Activated T-helper 17 cell treated with anti-CD3 and anti-CD28 coated beads, Interleukin-2, amount 50 U/mL, for 72 hours (primary cell): Measurements from ENCODE around the gene TEX36. TPM values are rescaled to one million over a fixed set of nuclear protein-coding genes. Genes with fewer than 3 reads are reported as not detected.
"Not testable (repeated sequence)": the region's sequence is repeated elsewhere in the genome, so short reads cannot be mapped to it uniquely, and the experiment has no call there.

ENCODE experiments used
- ATAC-seq: fragments of 150-1000 bp; cut with Tn5 transposase; replicated peaks from 2 replicates; pipeline ENCODE4 v1.10.0; 2021; ENCODE audit warnings: mild to moderate bottlenecking, moderate library complexity
- H3K27ac Mint-ChIP-seq: one replicate; pipeline ENCODE4 v1.8.0; 2022; ENCODE audit warnings: mixed read lengths
- H3K27me3 Mint-ChIP-seq: one replicate; pipeline ENCODE4 v1.8.0; 2022; ENCODE audit warnings: mixed read lengths
- H3K36me3 Mint-ChIP-seq: one replicate; pipeline ENCODE4 v1.8.0; 2022; ENCODE audit warnings: low read depth, mild to moderate bottlenecking, mixed read lengths
- H3K4me1 Mint-ChIP-seq: one replicate; pipeline ENCODE4 v1.8.0; 2022; ENCODE audit warnings: mixed read lengths
- H3K4me3 Mint-ChIP-seq: one replicate; pipeline ENCODE4 v1.8.0; 2022; ENCODE audit warnings: mild to moderate bottlenecking, mixed read lengths
- H3K9me3 Mint-ChIP-seq: one replicate; pipeline ENCODE4 v1.8.0; 2022; ENCODE audit warnings: mixed read lengths
- total RNA-seq, 2 donors: library from RNA; stranded (reverse); gene quantifications; one replicate each; pipeline ENCODE4 v1.2.3, GENCODE V29; 2022

Gene TEX36
- total RNA-seq, 2 donors from 2014 or later = not detected

DNA sequence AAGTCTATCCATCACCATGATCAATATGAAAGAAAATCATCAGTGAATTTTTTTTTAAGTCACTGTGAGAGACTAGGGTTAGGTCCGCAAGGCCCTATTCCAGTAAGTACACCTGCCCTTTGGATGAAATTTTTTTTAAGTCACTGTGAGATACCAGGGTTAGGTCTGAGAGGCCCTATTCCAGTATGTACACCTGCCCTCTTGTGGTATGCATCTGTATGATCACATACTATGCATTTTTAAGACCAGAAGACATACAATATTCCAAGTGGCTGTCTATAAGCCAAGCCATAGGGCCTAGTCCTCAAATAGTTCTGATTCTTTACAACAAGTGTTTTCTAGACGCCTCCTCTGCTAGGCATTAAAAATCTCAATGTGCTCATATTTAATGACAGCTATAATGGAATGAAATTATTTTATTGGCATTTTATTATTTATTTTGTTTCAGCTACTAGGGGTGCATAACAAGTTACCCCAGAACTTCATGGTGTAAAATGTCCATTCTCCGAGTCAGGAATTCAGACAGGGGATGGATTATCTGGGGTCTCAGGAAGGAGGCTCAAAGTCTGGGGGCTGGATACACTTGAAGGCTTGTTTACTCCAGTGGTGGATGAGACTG, 53.1 kb downstream of the TEX36 start:
- Mint-ChIP-seq H3K27ac (no peak overlapping the region), H3K9me3 (peaks cover 4% of the 10 kb centered on the region), H3K4me3 (no peak overlapping the region), H3K4me1 (peaks cover 4% of the 10 kb centered on the region), H3K36me3 (no peaks in the 10 kb centered on the region), H3K27me3 (peaks cover 24% of the 10 kb centered on the region)
- no peak for ATAC-seq

DNA sequence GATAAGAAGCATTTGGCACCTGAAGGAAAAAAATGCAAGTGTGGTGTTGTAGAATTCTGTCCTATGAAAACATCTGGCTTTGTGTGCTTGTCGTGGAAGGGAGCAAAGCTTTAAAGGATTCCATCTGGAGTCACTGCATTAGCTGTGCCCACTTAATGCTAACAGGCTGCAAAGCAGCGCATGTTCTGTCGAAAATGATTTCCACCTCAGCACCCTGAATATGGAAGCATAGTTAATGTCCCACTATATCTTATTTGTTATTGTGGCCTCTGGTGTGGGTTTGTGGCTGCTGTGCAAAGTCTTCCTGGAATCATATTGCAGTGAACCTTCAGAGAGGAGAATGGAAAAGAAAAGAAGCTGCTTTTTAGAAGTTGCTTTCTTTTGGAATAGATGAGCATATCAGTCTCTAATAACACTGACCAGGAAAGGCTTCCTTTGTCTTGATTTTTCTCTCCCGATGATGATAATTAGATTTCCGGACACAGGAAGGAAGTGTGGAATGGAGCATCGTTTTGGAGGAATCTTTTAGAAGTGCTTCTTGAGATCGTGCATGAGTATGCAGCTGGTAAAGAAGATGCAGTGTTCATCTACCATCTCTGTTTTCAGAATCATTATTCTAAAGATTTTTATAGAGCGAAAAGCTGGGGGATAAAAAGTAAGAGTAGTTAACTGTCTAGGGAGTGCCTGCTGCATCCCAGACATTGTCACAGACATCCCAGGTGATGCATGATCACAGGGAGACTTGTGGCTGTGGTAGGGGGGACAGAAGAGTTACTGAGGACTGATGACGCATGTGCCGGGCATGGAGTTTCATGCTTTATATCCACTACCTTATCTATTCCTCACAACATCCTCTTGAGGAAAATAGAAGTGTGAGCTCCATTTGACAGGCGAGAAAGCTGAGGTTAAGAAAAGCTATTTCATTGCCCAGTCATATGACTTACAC, 54.6 kb downstream of the TEX36 start:
- H3K4me1 Mint-ChIP-seq = peaks cover 4% of the 10 kb centered on the region
- no peak for ATAC-seq
- H3K27me3 Mint-ChIP-seq = peaks cover 24% of the 10 kb centered on the region
- no peaks in the 10 kb centered on the region for H3K36me3 Mint-ChIP-seq
- H3K27ac Mint-ChIP-seq = no peak overlapping the region
- peaks cover 4% of the 10 kb centered on the region for H3K9me3 Mint-ChIP-seq
- H3K4me3 Mint-ChIP-seq = no peak overlapping the region

DNA sequence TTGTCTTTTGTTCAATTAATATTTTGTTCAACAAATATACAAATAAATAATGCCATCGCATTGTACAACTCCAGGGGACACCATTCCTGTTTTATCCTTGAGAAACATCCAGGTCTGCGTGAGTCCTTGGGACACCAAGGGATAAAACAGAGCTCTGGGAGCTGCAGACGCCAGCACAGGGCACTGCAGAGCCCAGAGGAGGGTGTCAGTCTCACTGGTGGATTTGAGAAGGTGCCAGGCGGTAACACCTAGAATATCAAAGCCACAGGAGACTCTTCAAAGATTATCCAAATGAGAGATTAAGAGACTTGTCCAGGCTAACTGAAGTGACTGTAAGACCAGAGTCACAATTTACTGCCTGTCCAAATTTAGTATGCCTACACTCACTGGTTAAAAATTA, 55.3 kb downstream of the TEX36 start:
- peaks cover 4% of the 10 kb centered on the region for H3K9me3 Mint-ChIP-seq
- no peak overlapping the region for H3K4me3 Mint-ChIP-seq
- peaks cover 26% of the 10 kb centered on the region for H3K27me3 Mint-ChIP-seq
- no peaks in the 10 kb centered on the region for H3K36me3 Mint-ChIP-seq
- no peak overlapping the region for H3K27ac Mint-ChIP-seq
- H3K4me1 Mint-ChIP-seq = peaks cover 4% of the 10 kb centered on the region
- no peak for ATAC-seq

DNA sequence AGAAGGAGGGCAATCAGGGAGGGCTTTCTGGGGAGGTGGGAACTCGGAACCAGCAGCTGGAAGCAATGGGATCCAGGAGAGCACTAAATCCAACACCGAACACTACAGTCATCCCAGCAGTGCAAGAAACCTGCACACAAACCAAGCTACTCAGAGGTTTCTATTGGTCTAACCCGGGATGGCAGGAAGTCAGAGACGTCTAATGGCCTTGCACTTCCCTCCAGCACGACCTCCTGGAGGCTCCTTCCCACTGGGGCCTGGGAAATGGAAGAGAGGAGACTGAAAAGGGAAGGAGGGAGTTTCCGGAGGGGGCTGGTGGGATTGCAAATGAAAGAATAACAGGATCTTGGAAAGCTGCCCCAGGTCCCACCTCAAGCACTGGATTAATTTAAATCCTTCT, 56.3 kb downstream of the TEX36 start:
- no peak overlapping the region for H3K27ac Mint-ChIP-seq
- no peaks in the 10 kb centered on the region for H3K36me3 Mint-ChIP-seq
- H3K4me3 Mint-ChIP-seq = no peak overlapping the region
- ATAC-seq = no peak
- peaks cover 25% of the 10 kb centered on the region for H3K27me3 Mint-ChIP-seq
- peaks cover 4% of the 10 kb centered on the region for H3K9me3 Mint-ChIP-seq
- H3K4me1 Mint-ChIP-seq = peaks cover 4% of the 10 kb centered on the region

DNA sequence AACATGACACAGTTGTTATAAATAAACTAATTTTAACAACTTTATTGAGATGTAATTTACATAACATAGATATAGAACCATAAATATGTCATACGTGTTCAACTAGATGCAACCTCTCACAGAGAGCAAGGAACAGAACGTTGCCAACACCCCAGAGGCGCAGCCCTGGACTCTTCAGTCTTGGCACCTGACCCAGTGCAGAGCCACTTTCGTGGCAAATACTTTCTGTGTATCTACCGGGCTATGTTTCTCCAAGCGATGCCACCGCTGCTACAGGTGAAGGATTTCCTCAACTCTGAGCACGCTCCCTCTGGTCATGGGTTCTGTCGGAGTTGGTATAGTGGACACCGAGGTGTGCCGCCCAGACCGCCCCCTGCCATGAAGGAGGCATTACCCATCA, 57.4 kb downstream of the TEX36 start:
- Mint-ChIP-seq H3K4me3 (no peak overlapping the region), H3K27ac (no peak overlapping the region), H3K4me1 (peaks cover 4% of the 10 kb centered on the region), H3K36me3 (no peaks in the 10 kb centered on the region), H3K9me3 (peaks cover 4% of the 10 kb centered on the region), H3K27me3 (peaks cover 21% of the 10 kb centered on the region)
- no peak for ATAC-seq

DNA sequence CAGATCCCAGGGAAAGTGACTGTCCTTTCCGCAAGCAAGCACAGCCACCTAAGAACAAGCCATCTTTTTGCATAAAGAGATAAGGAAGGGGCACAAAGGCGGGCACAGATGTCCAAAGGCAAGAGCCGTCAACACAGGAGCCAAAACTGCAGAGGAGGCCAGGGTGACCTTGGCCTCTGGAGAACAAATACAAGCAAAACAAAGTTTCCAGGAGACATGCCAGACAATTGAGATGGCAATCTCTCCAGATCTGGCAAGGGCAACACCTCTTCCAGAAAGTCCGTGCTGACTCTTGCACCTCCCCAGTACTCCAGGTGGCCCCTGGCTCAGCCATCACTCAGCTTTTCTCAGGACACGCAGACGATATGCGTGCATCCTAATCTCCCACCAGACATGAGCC, 58.2 kb downstream of the TEX36 start:
- Mint-ChIP-seq H3K36me3 (no peaks in the 10 kb centered on the region), H3K4me3 (no peak overlapping the region), H3K4me1 (peaks cover 4% of the 10 kb centered on the region), H3K27me3 (peaks cover 21% of the 10 kb centered on the region), H3K27ac (no peak overlapping the region), H3K9me3 (peaks cover 4% of the 10 kb centered on the region)
- no peak for ATAC-seq

DNA sequence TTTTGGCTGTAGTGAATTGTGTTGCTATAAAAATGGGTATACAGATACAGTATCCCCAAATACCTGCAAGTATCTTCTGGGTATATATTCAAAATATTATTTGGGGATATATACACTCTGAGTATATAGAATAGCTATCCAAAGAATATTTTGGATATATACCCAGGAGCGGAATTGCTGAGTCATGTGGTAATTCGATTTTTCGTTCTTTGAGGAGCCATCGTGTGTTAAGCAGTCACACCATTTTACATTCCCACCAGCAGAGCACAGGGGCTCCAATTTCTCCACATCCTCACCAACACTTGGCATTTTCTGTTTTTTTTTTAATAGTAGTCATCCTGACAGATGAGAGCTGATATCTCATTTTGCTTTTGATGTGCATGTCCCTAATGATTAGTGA, 61.9 kb downstream of the TEX36 start:
- no peaks in the 10 kb centered on the region for H3K9me3 Mint-ChIP-seq

DNA sequence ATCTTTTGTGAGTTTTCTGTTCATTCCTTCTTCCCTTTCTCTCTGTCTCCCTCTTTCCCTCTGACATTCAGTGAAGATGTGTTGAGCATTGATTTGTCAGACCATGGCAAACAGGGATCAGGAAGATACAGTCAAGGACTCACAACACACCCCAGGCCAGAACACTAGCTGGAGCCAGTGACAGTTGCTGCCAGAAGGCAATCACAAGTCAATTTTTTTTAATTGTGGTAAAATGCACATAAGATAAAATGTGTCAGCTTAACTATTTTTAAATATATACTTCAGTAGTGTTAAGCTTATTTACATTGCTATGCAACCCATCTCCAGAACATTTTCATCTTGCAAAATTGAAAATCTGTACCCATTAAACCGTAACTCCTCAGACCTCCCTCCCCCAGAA, 62.6 kb downstream of the TEX36 start:
- H3K9me3 Mint-ChIP-seq = no peaks in the 10 kb centered on the region
- H3K4me3 Mint-ChIP-seq = no peak overlapping the region
- no peaks in the 10 kb centered on the region for H3K4me1 Mint-ChIP-seq
- peaks cover 11% of the 10 kb centered on the region for H3K27me3 Mint-ChIP-seq
- no peak overlapping the region for H3K27ac Mint-ChIP-seq
- no peak for ATAC-seq
- H3K36me3 Mint-ChIP-seq = no peaks in the 10 kb centered on the region

More for the DNA sequence above, 61.9 kb downstream of the TEX36 start:
- Mint-ChIP-seq H3K4me3 (no peak overlapping the region), H3K27ac (no peak overlapping the region), H3K27me3 (peaks cover 12% of the 10 kb centered on the region), H3K36me3 (no peaks in the 10 kb centered on the region), H3K4me1 (no peaks in the 10 kb centered on the region)
- no peak for ATAC-seq

DNA sequence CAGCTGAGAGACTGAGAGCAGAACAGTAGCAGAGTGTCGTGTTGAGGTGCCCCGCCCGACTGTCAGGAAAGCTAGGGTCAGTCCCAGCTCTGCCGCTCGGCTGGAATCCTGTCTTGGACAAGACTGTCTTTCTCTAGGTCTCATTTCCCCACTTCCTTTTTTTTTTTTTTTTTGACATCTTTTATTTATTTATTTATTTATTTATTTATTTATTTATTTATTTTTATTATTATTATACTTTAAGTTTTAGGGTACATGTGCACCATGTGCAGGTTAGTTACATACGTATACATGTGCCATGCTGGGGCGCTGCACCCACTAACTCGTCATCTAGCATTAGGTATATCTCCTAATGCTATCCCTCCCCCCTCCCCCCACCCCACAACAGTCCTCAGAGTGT, 69.9 kb downstream of the TEX36 start:
- not testable (repeated sequence) for H3K27me3 Mint-ChIP-seq, H3K27ac Mint-ChIP-seq, H3K9me3 Mint-ChIP-seq, H3K4me3 Mint-ChIP-seq, H3K4me1 Mint-ChIP-seq, ATAC-seq, H3K36me3 Mint-ChIP-seq

DNA sequence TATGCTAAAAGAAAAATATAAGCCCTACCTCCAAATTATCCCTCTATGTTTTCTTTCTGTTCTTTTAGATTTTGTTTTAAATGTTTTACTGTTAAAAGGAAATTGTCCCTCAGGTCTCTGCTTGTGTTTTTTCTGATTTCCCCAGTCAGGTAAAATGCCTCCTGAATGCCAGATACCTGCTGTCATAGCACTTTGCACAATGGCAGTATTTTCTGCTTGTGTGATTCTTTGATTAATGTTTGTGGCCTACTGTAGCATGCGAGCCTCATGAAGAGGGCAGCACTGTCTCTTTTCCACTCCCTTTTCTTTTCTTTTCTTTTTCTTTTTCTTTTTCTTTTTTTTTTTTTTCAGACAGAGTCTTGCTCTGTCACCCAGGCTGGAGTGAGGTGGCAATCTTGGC, 71.2 kb downstream of the TEX36 start:
- Mint-ChIP-seq H3K36me3 (no peaks in the 10 kb centered on the region), H3K4me3 (no peak overlapping the region), H3K27ac (no peak overlapping the region), H3K9me3 (peaks cover 12% of the 10 kb centered on the region), H3K4me1 (no peaks in the 10 kb centered on the region), H3K27me3 (no peaks in the 10 kb centered on the region)
- ATAC-seq = no peak

DNA sequence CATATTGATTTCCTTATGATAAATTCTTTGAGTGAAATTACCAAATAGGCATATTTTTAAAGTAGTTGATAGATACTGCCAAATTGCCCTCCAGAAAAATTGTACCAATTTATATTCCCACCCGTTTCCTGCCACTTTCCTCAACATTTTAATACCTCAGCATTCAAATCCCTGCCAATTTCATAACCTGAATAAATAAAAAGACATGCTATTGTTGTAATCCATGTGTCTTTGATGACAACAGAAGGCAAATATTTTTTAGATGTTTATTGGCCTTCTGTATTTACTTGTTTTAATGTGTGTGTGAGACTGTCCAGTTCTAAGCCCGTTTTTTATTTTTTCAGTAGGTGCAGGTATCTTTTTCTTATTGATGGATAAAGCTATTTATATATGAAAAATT, 71.7 kb downstream of the TEX36 start:
- peaks cover 12% of the 10 kb centered on the region for H3K9me3 Mint-ChIP-seq
- H3K4me3 Mint-ChIP-seq = no peak overlapping the region
- H3K27me3 Mint-ChIP-seq = no peaks in the 10 kb centered on the region
- ATAC-seq = no peak
- H3K4me1 Mint-ChIP-seq = no peaks in the 10 kb centered on the region
- no peaks in the 10 kb centered on the region for H3K36me3 Mint-ChIP-seq
- no peak overlapping the region for H3K27ac Mint-ChIP-seq

DNA sequence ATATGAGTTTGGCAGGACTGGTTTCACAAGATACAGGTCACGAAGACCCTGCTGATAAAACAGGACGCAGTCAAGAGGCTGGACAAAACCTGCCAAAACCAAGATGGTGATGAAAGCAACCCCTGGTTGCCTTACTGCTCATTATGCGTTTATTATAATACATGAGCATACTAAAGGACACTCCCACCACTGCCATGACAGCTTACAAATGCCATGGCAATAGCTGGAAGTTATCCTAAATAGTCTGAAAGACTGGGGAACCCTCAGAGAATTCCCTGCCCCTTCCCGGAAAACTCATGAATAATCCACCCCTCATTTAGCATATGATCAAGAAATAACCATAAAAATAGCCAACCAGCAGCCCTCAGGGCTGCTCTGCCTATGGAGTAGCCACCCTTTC, 73.1 kb downstream of the TEX36 start:
- H3K36me3 Mint-ChIP-seq = no peaks in the 10 kb centered on the region
- no peak overlapping the region for H3K4me3 Mint-ChIP-seq
- no peak overlapping the region for H3K27ac Mint-ChIP-seq
- ATAC-seq = no peak
- peaks cover 3% of the 10 kb centered on the region for H3K27me3 Mint-ChIP-seq
- H3K9me3 Mint-ChIP-seq = peaks cover 12% of the 10 kb centered on the region
- no peaks in the 10 kb centered on the region for H3K4me1 Mint-ChIP-seq

DNA sequence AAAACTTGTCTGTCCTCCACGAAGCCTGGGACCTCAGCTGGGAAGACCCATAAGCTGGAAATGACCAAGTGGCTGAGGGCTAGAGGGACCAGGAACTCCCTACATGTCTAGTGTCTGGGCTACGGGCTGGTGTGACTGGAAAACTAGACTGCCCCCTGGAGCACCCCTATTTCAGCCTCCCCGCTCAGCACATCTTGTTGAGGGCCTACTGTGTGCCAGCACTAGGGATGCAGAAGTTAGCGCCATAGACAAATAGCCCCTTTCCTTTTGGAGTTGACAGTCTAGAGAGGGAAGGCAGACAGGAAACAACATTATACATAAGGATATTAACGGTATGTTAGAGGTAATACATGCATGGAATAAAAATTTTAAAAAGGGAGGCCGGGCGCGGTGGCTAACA, 74.5 kb downstream of the TEX36 start:
- Mint-ChIP-seq H3K27me3 (peaks cover 3% of the 10 kb centered on the region), H3K27ac (no peak overlapping the region), H3K4me1 (no peaks in the 10 kb centered on the region), H3K9me3 (peaks cover 12% of the 10 kb centered on the region), H3K36me3 (no peaks in the 10 kb centered on the region), H3K4me3 (no peak overlapping the region)
- no peak for ATAC-seq

DNA sequence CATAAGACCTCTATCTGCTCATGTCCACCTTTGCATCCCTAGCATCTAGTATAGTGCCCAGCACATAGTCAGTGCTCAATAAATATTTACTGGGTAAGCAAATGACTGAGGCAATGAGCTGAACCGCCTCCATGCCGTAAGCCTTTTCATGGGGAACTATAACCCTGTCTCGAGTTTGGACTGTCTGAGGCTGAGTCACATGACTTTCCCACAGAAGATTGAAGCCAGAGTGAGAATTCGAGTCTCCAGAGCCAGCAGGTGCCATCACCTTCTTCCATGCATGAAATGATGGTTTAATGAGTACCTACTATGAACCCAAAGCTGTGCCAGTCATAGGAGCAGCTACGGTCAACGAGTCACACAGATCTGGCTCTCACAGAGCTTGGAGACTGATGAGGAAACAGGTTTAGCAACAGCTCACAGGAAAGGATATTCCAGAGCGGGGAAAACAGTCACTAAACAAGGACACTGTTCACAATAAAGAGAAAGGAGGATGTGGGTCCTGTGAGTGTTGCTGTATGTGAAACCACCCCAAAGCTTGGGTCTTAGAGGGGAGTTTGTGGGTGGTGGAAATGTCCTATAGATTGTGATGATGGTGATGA, 75.2 kb downstream of the TEX36 start:
- no peak for ATAC-seq
- Mint-ChIP-seq H3K4me1 (no peaks in the 10 kb centered on the region), H3K9me3 (peaks cover 12% of the 10 kb centered on the region), H3K27me3 (peaks cover 3% of the 10 kb centered on the region), H3K4me3 (no peak overlapping the region), H3K27ac (no peak overlapping the region), H3K36me3 (no peaks in the 10 kb centered on the region)
